Stomach smooth muscle (tissue), 2 donors: ENCODE measurements around the gene PACRG.

Experiments
- H3K27ac ChIP-seq: one replicate; pipeline ENCODE4 v1.7.0; 2013; ENCODE audit warnings: mild to moderate bottlenecking, low read length, inconsistent platforms
- H3K27me3 ChIP-seq, 2 donors: one replicate each; pipeline ENCODE4 v1.7.0; 2013; ENCODE audit warnings: low read length in 2 of 2; ENCODE audit not compliant: insufficient read depth in 2 of 2, control insufficient read depth in 1 of 2
- H3K36me3 ChIP-seq, 2 donors: one replicate each; pipeline ENCODE4 v1.7.0; 2013; ENCODE audit warnings: low read length in 2 of 2; ENCODE audit not compliant: control insufficient read depth in 2 of 2, insufficient read depth in 2 of 2
- H3K4me1 ChIP-seq: one replicate; pipeline ENCODE4 v1.7.0; 2013; ENCODE audit warnings: low read length; ENCODE audit not compliant: control insufficient read depth, insufficient read depth
- H3K4me3 ChIP-seq, 2 donors: one replicate each; pipeline ENCODE4 v1.7.0; 2013; ENCODE audit warnings: low read length in 2 of 2
- H3K9ac ChIP-seq, 2 donors: one replicate each; pipeline ENCODE4 v1.7.0; 2013; ENCODE audit warnings: low read length in 2 of 2, mild to moderate bottlenecking in 1 of 2
- H3K9me3 ChIP-seq, 2 donors: one replicate each; pipeline ENCODE4 v1.7.0; 2013; ENCODE audit warnings: low read length in 2 of 2; ENCODE audit not compliant: control insufficient read depth in 2 of 2
- donor health status: healthy.
- donor health status: Pancreatic carcinoma.

PACRG gene

DNA sequence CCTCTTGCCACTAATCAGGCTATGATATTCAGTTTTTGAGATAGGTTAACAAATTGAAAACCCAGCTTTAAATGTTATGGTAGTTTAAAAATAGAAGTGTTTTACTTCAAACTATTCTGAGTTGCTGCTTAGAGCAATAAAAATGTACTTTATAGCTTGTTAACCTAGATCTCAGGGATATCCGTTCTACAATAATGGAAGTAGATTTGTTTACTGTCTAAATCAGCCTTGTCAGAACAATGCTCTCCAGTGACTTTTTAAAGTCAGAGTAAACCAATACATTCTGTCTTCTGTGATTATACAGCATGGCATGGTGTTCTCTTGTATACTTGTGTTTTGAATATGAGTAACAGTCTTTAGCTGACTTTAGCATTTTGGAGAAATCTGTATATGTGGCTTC, 161.5 kb downstream of the PACRG start:
- Histone ChIP-seq H3K4me1 (no peaks in the 10 kb centered on the region), H3K9me3 (no peaks in the 10 kb centered on the region), H3K27ac (no peak overlapping the region), H3K4me3 (no peak overlapping the region), H3K9ac (no peak overlapping the region), H3K36me3 (no peaks in the 10 kb centered on the region), H3K27me3 (no peaks in the 10 kb centered on the region)

- H3K4me1 ChIP-seq, result no peaks in the 10 kb centered on the region
- no peaks in the 10 kb centered on the region for H3K36me3 ChIP-seq
- H3K4me3 ChIP-seq, result no peak overlapping the region
- H3K27me3 ChIP-seq, result no peaks in the 10 kb centered on the region
- no peak overlapping the region for H3K9ac ChIP-seq
- H3K9me3 ChIP-seq, result no peaks in the 10 kb centered on the region
- no peak overlapping the region for H3K27ac ChIP-seq
These were observed 170.2 kb downstream of the PACRG start for GRCh38 chr6:162898011-162898410.

DNA sequence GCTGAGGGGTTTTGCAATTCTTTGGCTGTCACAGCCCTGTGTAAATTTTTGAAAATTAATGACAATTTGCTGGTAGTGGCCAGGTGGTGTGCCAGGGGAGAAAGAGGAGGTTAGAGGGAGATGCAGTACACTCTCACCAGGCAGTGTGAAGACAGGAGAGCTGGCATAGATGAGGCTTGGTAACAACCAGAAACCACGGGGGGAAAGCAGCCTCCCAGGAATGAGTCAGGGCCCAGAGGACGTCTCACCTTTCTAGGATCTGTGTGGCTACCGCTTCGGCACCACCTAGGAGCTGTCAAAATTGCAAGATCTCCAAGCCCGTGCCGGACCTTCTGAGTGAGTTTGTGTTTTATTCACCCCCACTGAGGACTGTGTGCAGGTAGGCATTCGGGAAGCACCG, 171.4 kb downstream of the PACRG start:
- Histone ChIP-seq H3K9ac (no peak overlapping the region), H3K27ac (no peak overlapping the region), H3K27me3 (no peaks in the 10 kb centered on the region), H3K9me3 (no peaks in the 10 kb centered on the region), H3K4me1 (no peaks in the 10 kb centered on the region), H3K36me3 (no peaks in the 10 kb centered on the region), H3K4me3 (no peak overlapping the region)

- H3K4me1 ChIP-seq, result no peaks in the 10 kb centered on the region
- H3K4me3 ChIP-seq, result no peak overlapping the region
- no peak overlapping the region for H3K9ac ChIP-seq
- no peak overlapping the region for H3K27ac ChIP-seq
- no peaks in the 10 kb centered on the region for H3K36me3 ChIP-seq
- H3K27me3 ChIP-seq, result no peaks in the 10 kb centered on the region
- H3K9me3 ChIP-seq, result no peaks in the 10 kb centered on the region
These were observed 172.7 kb downstream of the PACRG start for GRCh38 chr6:162900503-162900902.

- Histone ChIP-seq H3K9me3 (no peaks in the 10 kb centered on the region), H3K9ac (no peak overlapping the region), H3K27me3 (no peaks in the 10 kb centered on the region), H3K4me3 (no peak overlapping the region), H3K36me3 (no peaks in the 10 kb centered on the region), H3K4me1 (no peaks in the 10 kb centered on the region), H3K27ac (no peak overlapping the region)
These were observed 176.4 kb downstream of the PACRG start for GRCh38 chr6:162904069-162904663.

DNA sequence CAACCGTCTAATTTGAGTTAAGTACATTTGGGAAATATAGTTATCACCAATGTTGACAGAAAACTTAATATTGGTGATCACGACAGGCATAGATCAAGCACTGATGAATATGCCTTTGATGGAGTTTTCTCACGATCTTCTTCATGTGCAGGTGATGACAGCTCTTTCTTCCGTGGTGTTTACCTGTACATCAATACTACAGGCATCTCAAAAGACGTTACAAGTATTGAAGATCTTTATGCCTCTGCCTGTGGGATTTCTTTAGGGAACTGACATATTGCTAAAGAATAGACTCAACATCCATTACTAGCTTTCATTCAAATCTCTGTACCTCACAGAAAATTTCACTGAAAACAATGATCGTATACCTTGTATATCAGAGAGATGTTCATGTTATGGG, 178.7 kb downstream of the PACRG start:
- H3K9ac ChIP-seq, result no peak overlapping the region
- no peaks in the 10 kb centered on the region for H3K9me3 ChIP-seq
- H3K27me3 ChIP-seq, result no peaks in the 10 kb centered on the region
- H3K27ac ChIP-seq, result no peak overlapping the region
- no peaks in the 10 kb centered on the region for H3K36me3 ChIP-seq
- H3K4me3 ChIP-seq, result no peak overlapping the region
- H3K4me1 ChIP-seq, result no peaks in the 10 kb centered on the region

DNA sequence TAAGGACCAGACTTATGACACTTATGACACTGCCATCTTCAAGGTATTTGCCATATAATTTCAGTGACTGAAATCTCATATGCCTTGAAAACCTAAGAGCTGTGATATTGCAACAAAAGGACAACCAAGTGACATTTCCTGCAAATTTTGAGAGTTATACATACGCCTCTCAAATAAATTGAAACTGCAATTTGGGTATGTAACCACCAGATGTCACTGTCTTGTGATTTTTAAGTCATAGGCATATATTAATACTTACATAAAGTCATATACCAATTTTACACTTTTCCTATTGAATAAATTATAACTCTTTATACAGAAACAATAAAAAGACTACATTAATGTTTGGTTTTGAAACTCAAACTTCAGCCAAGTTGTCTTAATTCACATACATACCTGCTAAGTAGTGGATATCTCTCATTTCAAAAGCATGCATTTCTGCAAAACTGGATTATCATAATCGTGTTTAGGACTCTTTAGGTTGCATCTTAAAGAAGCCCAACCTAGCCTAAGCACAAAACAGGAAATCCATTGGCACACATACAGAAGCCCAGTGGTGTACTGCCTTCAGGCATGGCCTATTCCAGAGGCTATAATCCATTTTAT, 180.2 kb downstream of the PACRG start:
- no peaks in the 10 kb centered on the region for H3K27me3 ChIP-seq
- no peak overlapping the region for H3K4me3 ChIP-seq
- no peak overlapping the region for H3K27ac ChIP-seq
- no peaks in the 10 kb centered on the region for H3K4me1 ChIP-seq
- H3K9me3 ChIP-seq, result no peaks in the 10 kb centered on the region
- no peak overlapping the region for H3K9ac ChIP-seq
- no peaks in the 10 kb centered on the region for H3K36me3 ChIP-seq

- Histone ChIP-seq H3K36me3 (no peaks in the 10 kb centered on the region), H3K9me3 (no peaks in the 10 kb centered on the region), H3K27me3 (no peaks in the 10 kb centered on the region), H3K9ac (no peak overlapping the region), H3K4me3 (no peak overlapping the region), H3K4me1 (no peaks in the 10 kb centered on the region), H3K27ac (no peak overlapping the region)
These were observed 185.4 kb downstream of the PACRG start for GRCh38 chr6:162913206-162913605.

DNA sequence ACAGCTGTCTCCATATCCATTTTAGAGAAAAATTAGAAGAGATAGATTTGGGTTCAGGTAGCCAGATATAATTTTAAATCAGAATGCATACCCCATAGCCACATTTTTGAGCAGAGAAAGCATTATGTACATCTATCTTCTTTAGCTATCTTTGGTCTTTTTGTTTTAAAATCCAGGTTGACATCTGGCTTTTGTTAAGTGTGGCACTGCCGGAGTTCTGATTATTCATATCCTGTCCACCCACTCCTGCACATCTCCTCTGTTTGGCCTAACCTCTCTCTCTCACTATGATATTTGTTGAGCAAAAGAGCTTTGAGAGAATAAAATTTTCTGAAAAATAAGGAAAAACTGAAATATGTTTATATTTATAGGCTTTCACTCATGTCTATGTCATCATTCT, 189.7 kb downstream of the PACRG start:
- no peak overlapping the region for H3K27ac ChIP-seq
- H3K9me3 ChIP-seq, result no peaks in the 10 kb centered on the region
- H3K36me3 ChIP-seq, result no peaks in the 10 kb centered on the region
- no peaks in the 10 kb centered on the region for H3K27me3 ChIP-seq
- no peak overlapping the region for H3K4me3 ChIP-seq
- H3K4me1 ChIP-seq, result no peaks in the 10 kb centered on the region
- no peak overlapping the region for H3K9ac ChIP-seq

- Histone ChIP-seq H3K36me3 (no peaks in the 10 kb centered on the region), H3K9ac (no peak overlapping the region), H3K4me1 (no peaks in the 10 kb centered on the region), H3K4me3 (no peak overlapping the region), H3K9me3 (no peaks in the 10 kb centered on the region), H3K27me3 (no peaks in the 10 kb centered on the region), H3K27ac (no peak overlapping the region)
These were observed 193.3 kb downstream of the PACRG start for GRCh38 chr6:162921062-162921461.

DNA sequence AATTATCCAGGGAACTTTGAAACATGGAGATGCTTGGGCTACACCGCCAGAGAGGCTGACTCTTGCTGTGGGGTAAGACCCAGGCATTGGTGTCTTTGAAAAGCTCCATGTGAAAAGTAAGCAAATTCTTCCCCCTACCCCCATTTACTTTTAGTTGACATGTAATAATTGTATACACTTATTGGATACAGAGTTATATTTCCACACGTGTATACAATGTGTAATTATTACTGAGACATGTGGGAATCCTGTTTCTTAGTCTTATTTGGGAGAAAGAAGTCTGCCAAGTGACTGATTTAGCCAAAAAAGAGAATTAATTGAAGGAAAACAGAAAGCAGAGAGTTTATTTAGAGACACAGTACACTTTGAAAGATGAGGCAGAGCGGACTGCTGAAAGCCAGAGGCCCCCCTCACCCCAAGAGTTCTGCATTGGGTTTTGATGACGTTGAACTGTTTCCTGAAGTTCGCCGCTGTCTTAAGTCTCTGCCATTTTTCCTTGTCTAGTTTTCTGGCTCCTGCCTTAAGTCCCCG, 193.8 kb downstream of the PACRG start:
- H3K36me3 ChIP-seq, result no peaks in the 10 kb centered on the region

More for the DNA sequence above, 193.8 kb downstream of the PACRG start:
- Histone ChIP-seq H3K27me3 (no peaks in the 10 kb centered on the region), H3K9ac (no peak overlapping the region), H3K27ac (no peak overlapping the region), H3K9me3 (no peaks in the 10 kb centered on the region), H3K4me1 (no peaks in the 10 kb centered on the region), H3K4me3 (no peak overlapping the region)
